HG03457 (cell line): ENCODE data around the gene ACTR6.
A peak's percentile ranks its signal among the peaks of the same experiment; 100 is the strongest.
"Not testable (repeated sequence)": the region's sequence is repeated elsewhere in the genome, so short reads cannot be mapped to it uniquely, and the experiment has no call there.

Source experiments
- ATAC-seq: cut with Tn5 transposase; IDR thresholded peaks from one replicate; pipeline ENCODE4 v1.9.1; 2021; ENCODE audit warnings: moderate number of reproducible peaks; ENCODE audit not compliant: unreplicated experiment

Gene ACTR6

GRCh38 chr12:100200463-100201181, at the start of gene ACTR6:
TSS of gene ACTR6 (plus strand) at chr12:100200815. CDS start at chr12:100200852, 37 bp downstream.
- ATAC-seq: peak; percentile 89

DNA sequence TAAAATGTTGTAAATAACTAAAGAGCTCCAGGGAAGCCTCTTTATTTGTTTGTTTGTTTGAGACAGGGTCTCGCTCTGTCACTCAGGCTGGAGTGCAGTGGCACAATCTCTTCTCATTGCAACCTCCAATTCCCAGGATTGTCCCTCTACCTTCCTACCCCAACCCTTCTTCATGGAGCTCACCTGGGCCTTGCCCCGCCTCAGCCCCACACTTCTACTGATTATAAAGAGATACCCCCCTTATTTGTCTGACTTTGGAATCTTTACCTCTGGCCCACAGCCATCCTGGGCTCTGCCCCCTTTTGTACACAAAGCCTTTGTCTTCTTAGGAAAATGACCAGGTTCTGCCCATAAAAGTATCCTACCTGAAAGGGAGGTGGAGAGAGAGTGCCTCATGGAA, 48.8 kb upstream of the ACTR6 start:
- ATAC-seq: no peak

- ATAC-seq: no peak
Observed at GRCh38 chr12:100153131-100153530, 47.5 kb upstream of the ACTR6 start.

- ATAC-seq: no peak
Observed at GRCh38 chr12:100154474-100155247, 46.0 kb upstream of the ACTR6 start.

DNA sequence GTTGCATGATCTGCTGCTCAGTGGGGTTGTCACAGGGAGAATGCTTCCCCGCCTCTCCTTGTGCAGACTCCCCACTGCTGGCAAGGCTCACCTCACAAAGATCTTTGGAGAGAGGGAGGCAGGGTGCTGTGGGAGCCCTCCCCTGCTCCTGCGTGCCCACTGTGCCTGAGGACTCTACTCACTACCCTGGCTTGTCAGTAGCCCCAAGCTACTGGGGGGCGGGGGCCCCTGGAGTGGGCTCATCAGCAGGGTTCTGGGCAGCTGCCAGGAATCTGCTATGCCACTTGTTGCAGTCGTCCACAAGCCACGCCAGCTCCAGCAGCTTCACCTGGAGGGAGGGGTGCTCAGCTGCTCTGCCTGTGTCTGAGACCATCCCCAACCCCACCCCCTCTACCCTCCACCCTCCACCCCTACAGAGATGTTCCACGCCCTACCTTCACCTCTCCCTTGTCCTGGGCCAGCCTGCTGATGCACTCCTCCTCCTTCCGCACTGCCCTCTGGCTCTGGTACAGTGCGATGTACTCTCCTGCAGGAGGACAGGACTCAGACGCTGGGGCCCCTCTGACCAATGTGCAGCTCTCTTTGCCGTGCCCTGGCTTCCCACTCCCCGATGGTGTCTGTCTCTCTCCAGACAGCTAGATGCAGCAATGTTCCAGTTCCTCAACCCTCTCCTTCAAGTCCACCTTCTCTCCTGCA, 43.7 kb upstream of the ACTR6 start:
- no peak for ATAC-seq

- no peak for ATAC-seq
Observed at GRCh38 chr12:100157427-100157821, 43.2 kb upstream of the ACTR6 start.

DNA sequence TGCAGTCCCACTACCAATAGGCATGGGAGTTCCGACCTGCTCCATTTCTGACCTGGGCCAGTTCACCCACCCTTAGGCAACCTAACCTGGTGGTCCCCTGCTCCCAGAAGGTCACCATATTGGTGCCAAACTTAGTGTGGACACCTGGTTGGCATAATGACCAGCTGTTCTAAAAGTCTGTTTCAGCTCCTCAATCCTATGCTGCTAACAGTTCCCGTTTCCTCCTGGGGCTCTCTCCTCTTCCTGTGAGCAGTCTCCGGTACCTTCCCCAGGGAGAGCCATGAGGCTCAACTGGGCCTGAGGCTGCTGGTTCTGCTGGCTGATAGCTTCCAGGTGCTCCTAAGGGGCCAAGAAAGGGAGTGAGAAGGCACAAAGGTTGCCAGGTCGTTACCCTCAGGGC, 42.1 kb upstream of the ACTR6 start:
- no peak for ATAC-seq

GRCh38 chr12:100159391-100160104, 41.1 kb upstream of the ACTR6 start:
- ATAC-seq: no peak

DNA sequence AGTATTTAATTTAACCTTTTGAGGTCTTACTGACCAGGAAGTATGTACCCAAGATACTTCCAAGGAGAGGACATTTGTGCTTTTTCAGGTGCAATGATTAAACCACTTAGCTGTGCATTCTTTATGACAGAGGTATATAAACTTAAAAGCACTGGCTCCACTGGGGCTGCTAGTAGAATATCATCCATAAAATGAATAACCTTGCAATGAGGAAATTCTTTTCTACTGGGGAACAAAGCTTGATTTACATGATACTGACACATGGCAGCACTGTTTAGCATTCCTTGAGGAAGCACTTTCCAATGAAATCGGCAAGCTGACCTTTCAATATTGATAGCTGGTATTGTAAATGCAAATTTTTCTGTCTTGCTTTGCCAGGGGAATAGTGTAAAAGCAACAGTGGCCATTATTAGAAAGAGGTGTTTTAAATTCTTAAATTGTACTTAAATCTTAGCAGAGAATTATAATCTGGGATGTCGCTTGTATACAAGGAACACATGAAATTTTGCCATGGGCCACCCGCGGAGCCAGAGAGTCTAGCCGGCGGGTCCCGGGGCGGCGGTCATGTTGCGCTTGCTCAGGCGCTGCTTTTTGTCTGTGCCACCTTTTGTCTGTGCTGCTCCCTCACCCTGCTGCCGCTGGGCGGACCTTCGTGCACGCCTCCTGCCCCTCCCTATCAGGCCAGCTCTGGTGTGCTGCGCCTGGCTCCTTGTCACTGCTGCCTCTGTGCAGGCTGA, 37.0 kb upstream of the ACTR6 start:
- peak; percentile 99 for ATAC-seq

DNA sequence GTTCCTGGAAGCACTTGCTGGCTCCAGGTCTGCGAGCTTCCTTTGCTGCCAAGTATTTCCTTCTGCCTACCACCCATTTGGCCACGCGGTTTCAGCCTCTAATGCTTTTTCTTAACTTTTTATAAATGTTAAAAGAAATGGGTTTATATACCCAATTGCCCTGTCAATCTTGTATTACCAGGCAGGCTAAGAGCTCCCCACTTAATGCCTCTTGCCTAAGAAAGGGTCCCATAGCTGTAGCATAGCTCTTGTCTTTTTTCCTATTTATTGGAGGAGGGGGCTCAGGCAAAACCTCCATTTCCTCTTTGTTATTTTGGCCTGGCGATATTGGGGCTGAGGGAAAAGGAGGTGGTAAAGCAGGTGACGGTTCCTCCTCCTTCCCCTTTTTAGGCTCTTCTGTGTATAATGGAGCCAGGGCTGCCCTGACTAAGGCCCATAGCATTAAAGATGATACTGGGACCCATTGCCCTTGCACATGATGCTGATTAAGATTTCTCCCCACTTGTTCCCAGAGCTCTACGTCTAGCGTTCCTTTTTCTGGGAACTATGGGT, 36.4 kb upstream of the ACTR6 start:
- ATAC-seq: no peak

DNA sequence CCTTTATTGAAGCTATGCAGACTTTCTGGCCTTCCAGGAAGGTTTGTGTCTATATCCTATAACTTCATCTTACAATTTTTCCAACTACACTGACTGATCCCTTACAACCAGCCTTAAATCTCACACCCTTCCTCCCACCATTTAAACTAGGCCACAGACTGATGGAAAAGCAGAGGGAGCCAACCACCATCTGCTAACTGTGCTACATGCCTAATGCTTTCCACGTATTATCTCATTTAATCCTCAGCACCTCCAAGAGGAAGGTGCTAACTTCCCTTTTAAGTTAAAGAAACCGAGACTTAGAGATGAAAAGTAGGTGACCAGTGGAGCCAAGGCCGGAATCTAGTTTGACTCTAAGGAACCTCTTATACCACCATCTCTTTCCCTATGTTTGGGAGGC, 35.3 kb upstream of the ACTR6 start:
- ATAC-seq: no peak

DNA sequence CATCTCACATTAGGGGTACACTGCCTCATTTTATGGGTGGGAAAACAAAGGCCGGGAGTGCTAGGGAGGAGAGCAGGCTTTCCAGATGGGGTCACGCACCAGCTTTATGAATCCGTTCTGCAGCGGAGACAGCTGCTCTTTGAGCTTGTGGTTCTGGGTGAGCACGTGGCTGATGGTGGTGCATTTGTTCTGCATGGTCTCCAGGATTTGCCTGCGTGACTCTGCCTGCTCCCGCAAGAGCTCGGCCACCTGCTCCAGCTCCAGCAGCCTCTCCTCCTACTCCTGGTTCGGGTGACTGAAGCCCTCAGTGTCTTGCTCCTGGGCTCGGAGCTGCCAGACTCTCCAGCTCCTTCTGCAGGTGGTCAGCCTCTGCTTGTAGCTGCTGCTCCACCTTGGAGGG, 34.4 kb upstream of the ACTR6 start:
- ATAC-seq: no peak

DNA sequence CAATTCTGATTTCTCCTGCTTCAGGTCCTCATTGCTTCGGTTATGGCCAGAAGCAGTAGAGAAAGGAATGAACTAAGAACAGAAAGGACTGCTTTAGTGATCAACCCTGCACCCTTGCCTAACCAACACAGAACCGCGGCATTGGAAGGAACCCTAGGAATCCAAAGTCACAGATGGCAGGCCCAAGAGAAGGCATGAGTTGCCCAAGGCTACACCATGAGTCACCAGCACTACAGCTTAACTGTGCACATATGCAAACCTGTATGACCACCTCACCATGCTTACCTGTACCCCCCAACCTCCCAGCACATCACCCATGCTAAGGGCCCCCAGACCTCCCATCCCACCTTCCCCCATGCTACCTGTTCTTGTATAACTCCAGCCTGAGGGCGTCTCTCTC, 32.1 kb upstream of the ACTR6 start:
- no peak for ATAC-seq

GRCh38 chr12:100169345-100169744, 31.3 kb upstream of the ACTR6 start:
- no peak for ATAC-seq

DNA sequence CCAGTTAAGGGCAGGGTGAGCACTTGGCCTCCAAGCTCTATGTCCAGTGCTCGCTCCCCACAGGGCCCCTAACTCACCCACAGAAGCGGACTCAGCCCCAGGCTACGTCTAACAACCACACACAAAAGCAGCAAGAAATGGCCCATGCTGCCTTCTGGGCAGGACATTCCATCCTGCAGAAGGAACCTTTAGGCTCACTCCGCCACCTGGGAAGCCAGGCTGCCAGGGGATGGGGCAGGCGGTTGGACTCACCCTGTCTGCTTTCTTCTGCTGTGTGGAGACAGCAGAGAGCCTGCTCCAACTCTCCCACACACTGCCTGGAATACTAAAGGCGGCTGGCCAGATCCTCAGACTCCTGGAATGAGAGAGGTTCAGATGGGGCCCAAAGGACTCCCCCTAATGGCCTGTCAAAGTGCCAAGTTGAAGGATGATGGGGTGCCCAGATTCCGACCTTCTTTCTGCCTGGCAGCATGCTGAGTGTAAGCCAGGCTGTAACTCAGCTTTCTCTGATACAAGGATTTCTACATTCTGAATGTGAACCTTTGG, 30.2 kb upstream of the ACTR6 start:
- ATAC-seq: no peak

- no peak for ATAC-seq
Observed at GRCh38 chr12:100171248-100171647, 29.4 kb upstream of the ACTR6 start.

GRCh38 chr12:100173111-100173510, 27.5 kb upstream of the ACTR6 start:
- no peak for ATAC-seq

DNA sequence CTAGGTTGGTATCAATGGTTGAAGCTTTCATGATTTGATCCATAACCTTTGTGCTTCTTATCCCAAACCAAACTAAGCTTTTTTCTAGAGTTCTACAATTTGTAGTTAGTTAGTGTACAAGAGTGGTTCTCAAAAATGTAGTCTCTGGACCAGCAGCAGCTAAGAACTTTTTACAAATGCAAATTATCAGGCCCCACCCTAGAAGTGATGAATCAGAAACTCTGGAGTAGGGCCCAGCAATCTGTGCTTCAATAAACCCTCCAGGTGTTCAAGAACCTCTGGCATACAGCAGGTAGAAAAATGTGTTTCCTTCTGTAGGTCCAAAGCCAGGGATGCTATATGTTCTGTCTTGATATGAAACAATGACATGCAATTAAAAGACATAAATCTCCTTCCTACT, 26.1 kb upstream of the ACTR6 start:
- no peak for ATAC-seq

DNA sequence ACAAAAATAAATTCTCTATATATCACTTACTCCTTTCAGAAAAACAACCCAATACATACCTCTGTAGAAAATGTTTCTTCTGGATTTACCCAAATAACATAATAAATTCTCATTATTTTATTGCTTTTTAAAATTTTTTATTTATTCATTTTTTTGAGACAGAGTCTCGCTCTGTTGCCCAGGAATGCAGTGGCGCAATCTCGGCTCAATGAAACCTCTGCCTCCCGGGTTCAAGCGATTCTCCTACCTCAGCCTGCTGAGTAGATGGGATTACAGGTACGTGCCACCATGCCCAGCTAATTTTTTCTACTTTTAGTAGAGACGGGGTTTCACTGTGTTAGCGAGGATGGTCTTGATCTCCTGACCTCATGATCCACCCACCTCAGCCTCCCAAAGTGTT, 24.1 kb upstream of the ACTR6 start:
- not testable (repeated sequence) for ATAC-seq

GRCh38 chr12:100179252-100179651, 21.4 kb upstream of the ACTR6 start:
- ATAC-seq: no peak
